AG09319 (cell line): Measurements from ENCODE around the gene PPP2R3A.
"Not testable (repeated sequence)": the region's sequence is repeated elsewhere in the genome, so short reads cannot be mapped to it uniquely, and the experiment has no call there.

ENCODE experiments used
- DNase-seq: peaks from one replicate; pipeline ENCODE4 v3.0.0-alpha.2; 2010; ENCODE audit warnings: low read depth; ENCODE audit errors: extremely low read depth
- TF ChIP-seq, protein P1 (sequence below): IDR thresholded peaks from 2 replicates; pipeline ENCODE4 v1.5.1; 2011; ENCODE audit warnings: low read depth, mild to moderate bottlenecking, inconsistent platforms, low read length, moderate library complexity

PPP2R3A gene

DNA sequence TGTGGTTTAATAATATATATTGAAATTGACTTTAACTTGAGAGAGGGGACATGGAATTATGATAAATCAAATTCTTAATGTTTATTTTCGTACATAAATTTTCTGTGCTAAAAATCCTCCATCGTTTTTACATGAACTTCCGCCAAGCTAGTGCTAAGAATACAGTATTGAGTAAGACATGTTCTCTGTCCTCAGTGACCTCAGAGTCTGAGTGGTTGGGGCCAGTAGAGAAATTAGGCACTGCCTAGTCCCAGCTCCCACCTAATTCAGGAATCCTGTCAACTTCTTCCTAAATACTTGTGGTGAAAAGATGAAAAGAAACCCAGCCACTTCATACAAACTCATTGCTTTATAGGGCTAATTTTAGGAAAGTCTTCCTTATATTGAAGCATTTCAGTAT lies 110.3 kb downstream of the PPP2R3A start:
- TF ChIP-seq, protein P1, sequence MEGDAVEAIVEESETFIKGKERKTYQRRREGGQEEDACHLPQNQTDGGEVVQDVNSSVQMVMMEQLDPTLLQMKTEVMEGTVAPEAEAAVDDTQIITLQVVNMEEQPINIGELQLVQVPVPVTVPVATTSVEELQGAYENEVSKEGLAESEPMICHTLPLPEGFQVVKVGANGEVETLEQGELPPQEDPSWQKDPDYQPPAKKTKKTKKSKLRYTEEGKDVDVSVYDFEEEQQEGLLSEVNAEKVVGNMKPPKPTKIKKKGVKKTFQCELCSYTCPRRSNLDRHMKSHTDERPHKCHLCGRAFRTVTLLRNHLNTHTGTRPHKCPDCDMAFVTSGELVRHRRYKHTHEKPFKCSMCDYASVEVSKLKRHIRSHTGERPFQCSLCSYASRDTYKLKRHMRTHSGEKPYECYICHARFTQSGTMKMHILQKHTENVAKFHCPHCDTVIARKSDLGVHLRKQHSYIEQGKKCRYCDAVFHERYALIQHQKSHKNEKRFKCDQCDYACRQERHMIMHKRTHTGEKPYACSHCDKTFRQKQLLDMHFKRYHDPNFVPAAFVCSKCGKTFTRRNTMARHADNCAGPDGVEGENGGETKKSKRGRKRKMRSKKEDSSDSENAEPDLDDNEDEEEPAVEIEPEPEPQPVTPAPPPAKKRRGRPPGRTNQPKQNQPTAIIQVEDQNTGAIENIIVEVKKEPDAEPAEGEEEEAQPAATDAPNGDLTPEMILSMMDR = no peak
- no peak for DNase-seq

DNA sequence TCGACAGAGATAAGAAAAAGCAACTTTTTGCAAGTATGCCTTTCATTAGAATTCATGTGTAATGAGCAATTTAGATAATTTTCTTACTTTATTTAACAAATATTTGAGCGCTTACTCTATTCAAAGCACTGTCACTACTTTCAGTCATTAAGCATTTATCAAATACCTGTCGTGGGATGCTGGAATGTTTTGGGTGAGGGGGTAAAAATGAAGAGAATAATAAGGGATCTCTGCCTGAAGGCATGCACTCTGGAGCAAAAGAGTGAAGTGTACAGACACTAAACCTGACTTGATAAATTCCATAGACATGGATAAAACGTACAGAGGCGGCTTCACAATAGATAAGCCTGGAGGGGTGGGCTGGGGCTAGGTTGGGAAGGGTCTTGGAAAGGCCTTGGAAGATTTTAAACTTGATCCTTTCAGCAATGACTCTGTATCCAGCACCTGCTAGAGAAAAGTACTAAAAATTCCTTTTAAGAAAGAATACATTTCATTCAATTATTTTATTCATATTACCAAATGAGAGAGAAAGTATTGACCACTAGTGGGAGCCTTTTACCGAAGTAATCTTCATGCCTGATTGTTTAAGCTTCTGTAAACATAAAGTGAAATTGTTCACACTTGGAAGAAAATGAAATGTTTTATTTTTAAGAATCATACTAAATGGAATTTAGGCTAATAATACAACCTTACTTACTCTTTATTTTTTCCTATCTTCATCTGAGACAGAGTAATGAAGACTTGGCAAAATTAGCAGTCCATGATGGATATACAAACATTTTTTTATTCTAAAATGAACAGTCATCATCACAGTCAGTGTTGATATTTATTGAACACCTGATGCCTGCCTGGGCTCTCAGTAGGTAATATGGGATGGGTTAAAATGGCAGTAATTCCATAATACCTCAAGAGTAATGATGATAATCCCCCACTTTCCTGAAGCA lies 113.2 kb downstream of the PPP2R3A start:
- no peak for DNase-seq

DNA sequence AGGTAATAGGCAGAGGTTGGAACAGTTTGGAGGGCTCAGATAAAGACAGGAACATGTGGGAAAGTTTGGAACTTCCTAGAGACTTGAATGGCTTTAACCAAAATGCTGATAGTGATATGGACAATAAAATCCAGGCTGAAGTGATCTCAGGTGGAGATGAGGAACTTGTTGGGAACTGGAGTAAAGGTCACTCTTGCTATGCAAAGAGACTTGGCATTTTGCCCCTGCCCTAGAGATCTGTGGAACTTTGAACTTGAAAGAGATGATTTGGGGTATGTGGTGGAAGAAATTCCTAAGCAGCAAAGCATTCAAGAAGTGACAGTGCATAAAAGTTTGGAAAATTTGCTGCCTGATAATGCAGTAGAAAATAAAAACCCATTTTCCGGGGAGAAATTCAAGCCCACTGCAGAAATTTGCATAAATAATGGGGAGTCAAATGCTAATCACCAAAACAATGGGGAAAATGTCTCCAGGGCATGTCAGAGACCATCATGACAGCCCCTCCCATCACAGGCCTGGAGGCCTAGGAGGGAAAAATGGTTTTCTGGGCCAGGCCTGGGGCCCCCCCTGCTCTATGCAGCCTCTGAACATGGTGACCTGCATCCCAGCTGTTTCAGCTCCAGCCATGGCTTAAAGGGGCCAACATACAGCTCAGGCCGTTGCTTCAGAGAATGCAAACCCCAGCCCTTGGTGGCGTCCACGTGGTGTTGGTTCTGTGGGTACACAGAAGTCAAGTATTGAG lies 118.3 kb downstream of the PPP2R3A start:
- DNase-seq = not testable (repeated sequence)

More for the DNA sequence above, 113.2 kb downstream of the PPP2R3A start:
- TF ChIP-seq, protein P1 = peak; percentile 65

DNA sequence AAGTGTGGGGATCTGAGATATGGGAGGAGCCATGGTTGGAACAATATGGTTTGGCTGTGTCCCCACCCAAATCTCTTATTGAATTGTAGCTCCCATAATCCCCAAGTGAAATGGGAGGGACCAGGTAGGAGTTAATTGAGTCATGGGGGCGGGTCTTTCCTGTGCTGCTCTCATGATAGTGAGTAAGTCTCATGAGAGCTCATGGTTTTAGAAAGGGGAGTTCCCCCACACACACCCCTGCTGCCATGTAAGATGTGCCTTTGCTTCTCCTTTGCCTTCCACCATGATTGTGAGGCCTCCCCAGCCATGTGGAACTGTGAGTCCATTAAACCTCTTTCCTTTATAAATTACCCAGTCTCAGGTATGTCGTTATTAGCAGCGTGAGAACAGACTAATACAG lies 119.5 kb downstream of the PPP2R3A start:
- not testable (repeated sequence) for DNase-seq

DNA sequence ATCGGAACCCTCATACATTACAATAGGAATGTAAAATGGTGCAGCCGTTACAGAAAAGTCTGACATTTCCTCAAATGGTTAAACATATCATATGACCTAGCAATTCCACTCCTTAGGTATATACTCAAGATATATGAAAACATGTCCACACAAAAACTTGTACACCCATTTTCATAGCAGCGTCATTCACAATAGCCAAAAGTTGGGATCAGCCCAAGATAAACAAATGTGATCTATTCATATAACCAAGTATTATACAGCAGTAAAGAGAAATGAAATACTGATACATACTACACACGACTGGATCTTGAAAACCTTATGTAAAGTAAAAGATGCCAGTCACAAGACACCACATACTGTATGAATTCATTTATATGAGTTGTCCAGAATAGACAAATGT lies 128.2 kb downstream of the PPP2R3A start:
- DNase-seq = no peak
- TF ChIP-seq, protein P1 = no peak

DNA sequence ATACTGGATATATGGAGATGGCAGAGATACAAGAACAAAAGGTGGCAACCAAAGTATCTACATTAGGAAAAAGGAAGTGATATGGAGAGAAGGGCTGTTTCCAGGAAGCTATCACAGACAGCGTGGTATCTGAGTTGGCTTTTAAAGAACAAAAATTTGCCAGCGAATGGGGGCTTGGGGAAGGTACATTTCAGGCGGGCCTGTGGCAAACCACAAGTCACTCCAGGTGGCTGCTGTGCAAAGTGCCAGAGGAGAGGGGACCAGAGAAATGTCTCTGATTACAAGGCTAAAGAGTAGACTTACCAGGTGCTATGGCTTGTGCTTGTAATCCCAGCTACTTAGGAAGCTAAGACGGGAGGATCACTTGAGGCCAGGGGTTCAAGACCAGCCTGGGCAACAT lies 139.5 kb downstream of the PPP2R3A start:
- DNase-seq = no peak
- TF ChIP-seq, protein P1 = no peak

DNA sequence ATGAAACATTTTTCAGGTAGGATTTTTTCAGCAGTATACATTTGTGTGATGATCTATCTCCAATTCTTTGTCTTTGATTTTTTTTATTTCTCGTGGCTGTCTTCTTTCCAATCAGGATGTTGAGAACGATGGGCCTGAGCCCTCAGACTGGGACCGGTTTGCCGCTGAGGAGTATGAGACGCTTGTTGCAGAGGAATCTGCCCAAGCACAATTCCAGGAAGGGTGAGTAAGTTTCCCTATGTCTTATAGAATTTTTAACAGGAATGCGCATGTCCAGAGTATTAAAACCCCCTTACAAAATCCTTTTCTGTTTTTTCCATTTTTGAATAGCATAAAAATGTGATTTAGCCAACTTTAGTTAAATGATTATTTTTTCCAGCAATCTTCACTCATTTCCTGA lies 140.6 kb downstream of the PPP2R3A start:
- TF ChIP-seq, protein P1 = no peak
- DNase-seq = no peak

DNA sequence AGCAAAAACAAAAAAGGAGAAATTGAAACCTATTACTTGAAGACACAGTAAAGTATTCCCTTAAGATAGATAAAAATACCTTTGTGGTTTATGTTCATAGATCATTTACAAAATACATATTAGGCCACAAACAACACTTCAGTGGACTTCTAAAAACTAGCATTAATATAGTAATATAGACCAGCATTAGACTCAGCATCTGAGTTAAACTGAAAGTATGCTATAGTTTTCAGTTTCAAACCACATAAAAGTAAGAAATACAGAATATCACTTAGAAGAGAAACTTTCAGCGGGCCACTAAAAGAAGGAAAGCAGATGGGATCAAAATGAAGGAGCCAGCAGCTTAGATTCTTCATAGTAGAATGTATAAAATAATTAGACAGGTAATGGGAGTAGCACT lies 144.0 kb downstream of the PPP2R3A start:
- TF ChIP-seq, protein P1 = no peak
- no peak for DNase-seq
